Large intestine (tissue), 3 donors: ENCODE data around the gene MYO1G. TPM values are rescaled to one million over a fixed set of nuclear protein-coding genes. Genes with fewer than 3 reads are reported as not detected.
"Not testable (repeated sequence)": the region's sequence is repeated elsewhere in the genome, so short reads cannot be mapped to it uniquely, and the experiment has no call there.

Source experiments
- DNase-seq, 2 donors: peaks; one replicate each; pipeline versions ENCODE4 v3.0.0 to v3.0.0-alpha.2; 2013
- H3K27ac ChIP-seq: one replicate; pipeline ENCODE4 v1.5.1; 2013; ENCODE audit warnings: low read length
- H3K27me3 ChIP-seq: 2 replicates; pipeline ENCODE4 v1.6.1; 2013; ENCODE audit warnings: low read length; ENCODE audit not compliant: control insufficient read depth, insufficient read depth
- H3K36me3 ChIP-seq: 2 replicates; pipeline ENCODE4 v1.6.1; 2013; ENCODE audit warnings: low read length; ENCODE audit not compliant: control insufficient read depth, insufficient read depth
- H3K4me1 ChIP-seq: one replicate; pipeline ENCODE4 v1.6.1; 2013; ENCODE audit warnings: low read length; ENCODE audit not compliant: control insufficient read depth, insufficient read depth
- H3K4me3 ChIP-seq: one replicate; pipeline ENCODE4 v1.5.1; 2013; ENCODE audit warnings: low read length
- H3K9me3 ChIP-seq: one replicate; pipeline ENCODE4 v1.6.1; 2013; ENCODE audit warnings: mild to moderate bottlenecking, low read depth, low read length, moderate library complexity; ENCODE audit not compliant: control insufficient read depth
- WGBS: methylation state at CpG from one replicate; pipeline ENCODE4 v1.1.5; 2013; ENCODE audit warnings: low lambda C conversion rate; ENCODE audit not compliant: insufficient coverage; 5-methylcytosine and 5-hydroxymethylcytosine counted together
- polyA plus RNA-seq: library from polyadenylated mRNA; unstranded; fragments of 120-200 nt; gene quantifications from one replicate; pipeline ENCODE4 v1.2.1, GENCODE V29; 2013

The MYO1G gene
- polyA plus RNA-seq, 1 donor: 2.2 TPM

DNA sequence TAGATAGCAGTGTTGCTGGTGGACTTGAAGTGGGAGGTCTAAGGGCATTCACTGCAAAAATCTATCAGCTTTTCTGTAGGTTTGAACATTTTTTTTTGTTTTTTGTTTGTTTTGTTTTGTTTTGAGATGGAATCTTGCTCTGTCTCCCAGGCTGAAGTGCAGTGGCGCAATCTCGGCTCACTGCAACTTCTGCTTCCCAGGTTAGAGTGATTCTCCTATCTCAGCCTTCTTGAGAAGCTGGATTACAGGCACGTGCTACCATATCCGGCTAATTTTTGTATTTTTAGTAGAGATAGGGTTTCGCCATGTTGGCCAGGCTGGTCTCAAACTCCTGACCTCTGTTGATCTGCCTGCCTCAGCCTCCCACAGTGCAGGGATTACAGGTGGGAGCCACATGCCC is 44.3 kb downstream of the MYO1G start:
- not testable (repeated sequence) for H3K4me1 ChIP-seq, H3K27ac ChIP-seq, DNase-seq, H3K9me3 ChIP-seq, H3K36me3 ChIP-seq, H3K4me3 ChIP-seq, H3K27me3 ChIP-seq
- WGBS: no CpG with 5 or more reads among the region's 5 CpGs

DNA sequence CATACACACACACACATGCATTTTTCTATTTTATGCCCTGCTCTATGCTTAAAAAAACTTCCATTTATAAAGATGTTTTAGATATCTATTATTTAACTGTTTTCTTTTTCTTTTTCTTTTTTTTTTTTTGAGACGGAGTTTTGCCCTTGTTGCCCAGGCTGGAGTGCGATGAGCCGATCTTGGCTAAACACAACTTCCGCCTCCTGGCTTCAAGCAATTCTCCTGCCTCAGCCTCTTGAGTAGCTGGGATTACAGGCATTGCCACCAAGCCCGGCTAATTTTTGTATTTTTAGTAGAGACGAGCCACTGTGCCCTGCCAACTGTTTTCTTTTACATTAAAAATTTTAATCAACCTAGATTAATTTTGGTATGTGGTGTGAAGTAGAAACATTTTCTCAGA is 47.9 kb downstream of the MYO1G start:
- Histone ChIP-seq H3K36me3 (no peaks in the 10 kb centered on the region), H3K27ac (no peak overlapping the region), H3K9me3 (no peaks in the 10 kb centered on the region), H3K4me1 (no peaks in the 10 kb centered on the region), H3K27me3 (no peaks in the 10 kb centered on the region), H3K4me3 (no peak overlapping the region)
- 100% methylated on average over 2 of the region's 6 CpGs for WGBS
- DNase-seq: no peak

- WGBS: no CpG with 5 or more reads among the region's 8 CpGs
- Histone ChIP-seq H3K4me3 (no peak overlapping the region), H3K9me3 (no peaks in the 10 kb centered on the region), H3K27me3 (no peaks in the 10 kb centered on the region), H3K27ac (no peak overlapping the region), H3K36me3 (no peaks in the 10 kb centered on the region), H3K4me1 (no peaks in the 10 kb centered on the region)
- no peak for DNase-seq
These were observed 56.5 kb downstream of the MYO1G start for GRCh38 chr7:44922351-44922694.

- Histone ChIP-seq H3K4me1 (no peaks in the 10 kb centered on the region), H3K27ac (no peak overlapping the region), H3K4me3 (no peak overlapping the region), H3K27me3 (no peaks in the 10 kb centered on the region), H3K36me3 (no peaks in the 10 kb centered on the region), H3K9me3 (no peaks in the 10 kb centered on the region)
- peak; percentile 32 to 48 for DNase-seq
- 67% methylated on average over 1 of the region's 14 CpGs for WGBS
These were observed 57.0 kb downstream of the MYO1G start for GRCh38 chr7:44921607-44922350.

- Histone ChIP-seq H3K27ac (no peak overlapping the region), H3K9me3 (no peaks in the 10 kb centered on the region), H3K36me3 (no peaks in the 10 kb centered on the region), H3K4me1 (no peaks in the 10 kb centered on the region), H3K27me3 (no peaks in the 10 kb centered on the region), H3K4me3 (no peak overlapping the region)
- no peak for DNase-seq
- 100% methylated on average over 1 of the region's 3 CpGs for WGBS
These were observed 58.7 kb downstream of the MYO1G start for GRCh38 chr7:44920119-44920518.

DNA sequence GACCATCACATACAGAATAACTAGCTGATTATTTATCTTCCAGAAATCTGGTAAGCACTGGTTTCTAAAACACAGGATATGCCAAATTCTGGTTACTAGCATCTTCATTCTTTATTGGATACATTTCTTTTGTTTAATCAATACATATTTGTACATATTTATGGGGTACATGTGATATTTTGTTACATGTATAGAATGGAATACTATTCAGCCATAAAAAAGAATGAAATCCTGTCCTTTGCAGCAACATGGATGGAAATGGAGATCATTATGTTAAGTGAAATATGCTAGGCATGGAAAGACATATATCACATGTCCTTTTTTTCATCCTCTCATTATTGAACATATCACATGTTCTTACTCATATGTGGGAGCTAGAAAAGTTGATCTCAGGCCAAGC is 60.8 kb downstream of the MYO1G start:
- no peak for DNase-seq
- Histone ChIP-seq H3K27me3 (no peaks in the 10 kb centered on the region), H3K4me3 (no peak overlapping the region), H3K9me3 (no peaks in the 10 kb centered on the region), H3K27ac (no peak overlapping the region), H3K4me1 (no peaks in the 10 kb centered on the region), H3K36me3 (no peaks in the 10 kb centered on the region)

- 100% methylated on average over 1 of the region's 2 CpGs for WGBS
- H3K36me3 ChIP-seq: no peaks in the 10 kb centered on the region
- H3K9me3 ChIP-seq: no peaks in the 10 kb centered on the region
- no peaks in the 10 kb centered on the region for H3K27me3 ChIP-seq
- no peak for DNase-seq
- H3K4me3 ChIP-seq: no peak overlapping the region
- no peak overlapping the region for H3K27ac ChIP-seq
- no peaks in the 10 kb centered on the region for H3K4me1 ChIP-seq
These were observed 61.4 kb downstream of the MYO1G start for GRCh38 chr7:44917465-44917864.

GRCh38 chr7:44914992-44915607 is 63.7 kb downstream of the MYO1G start:
- whole genome bisulfite sequencing: 94% methylated on average over 2 of the region's 10 CpGs
- Histone ChIP-seq H3K9me3 (no peaks in the 10 kb centered on the region), H3K36me3 (no peaks in the 10 kb centered on the region), H3K27me3 (no peaks in the 10 kb centered on the region), H3K27ac (no peak overlapping the region), H3K4me1 (no peaks in the 10 kb centered on the region), H3K4me3 (no peak overlapping the region)
- peak in 1 of 2 donors; percentile 24 for DNase-seq

DNA sequence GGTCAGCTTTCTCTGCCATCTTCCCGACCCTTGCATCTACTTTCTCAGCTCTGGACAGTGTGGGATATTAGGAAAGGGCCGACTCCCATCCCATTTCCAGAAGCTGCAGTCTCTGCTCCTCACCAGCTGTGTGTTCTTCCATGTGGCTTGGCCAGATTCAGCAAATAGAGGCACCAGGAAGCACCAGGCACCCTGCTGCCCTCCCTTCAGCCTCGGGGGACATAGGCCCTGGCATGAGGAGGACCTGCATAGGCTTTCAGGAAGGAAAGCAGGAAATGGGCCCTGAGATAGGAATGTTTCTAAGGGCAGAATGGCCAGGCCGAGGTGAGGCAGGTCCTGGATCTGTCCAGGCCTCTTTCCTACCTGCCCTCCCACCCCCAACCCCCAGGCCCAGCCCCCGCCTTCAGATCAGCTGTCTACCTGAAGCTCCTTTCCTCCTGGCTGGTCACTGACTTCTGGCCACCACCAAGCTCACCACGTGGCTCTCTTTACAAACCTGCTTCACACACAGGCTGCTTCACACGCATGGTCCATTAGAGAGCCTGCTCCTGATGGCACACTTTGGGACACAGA is 66.0 kb downstream of the MYO1G start:
- Histone ChIP-seq H3K9me3 (no peaks in the 10 kb centered on the region), H3K36me3 (no peaks in the 10 kb centered on the region), H3K27me3 (no peaks in the 10 kb centered on the region), H3K4me1 (no peaks in the 10 kb centered on the region), H3K27ac (no peak overlapping the region), H3K4me3 (no peak overlapping the region)
- DNase-seq: no peak
- no CpG with 5 or more reads among the region's 7 CpGs for WGBS
